Measurements from ENCODE around the gene PDE6H. TPM values are rescaled to one million over a fixed set of nuclear protein-coding genes. Genes with fewer than 3 reads are reported as not detected.

The PDE6H gene
- total RNA-seq, 1 experiment from 2014 or later = not detected

DNA sequence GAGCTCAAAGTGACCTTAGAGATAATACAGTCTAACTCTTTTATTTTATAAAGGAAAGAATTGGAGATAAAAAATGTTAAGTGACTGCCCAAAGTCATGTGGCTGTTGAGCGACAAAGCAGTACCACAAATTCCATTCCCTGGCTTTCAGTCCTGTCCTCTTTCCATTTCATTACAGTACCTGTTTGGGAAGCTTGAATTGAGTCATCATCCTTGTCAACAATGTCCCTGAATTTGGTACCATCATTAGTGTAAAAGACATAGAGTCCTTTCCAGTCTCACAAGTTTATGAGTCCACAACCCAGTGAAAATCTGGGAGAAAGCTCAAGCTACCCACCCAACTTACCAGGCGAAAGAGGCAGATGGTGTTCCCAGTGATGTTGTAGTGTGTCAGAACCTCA lies 38.3 kb upstream of the PDE6H start:
- H3K4me2 ChIP-seq (ENCODE audit: low read depth, low read length, poor library complexity, severe bottlenecking) = no peak overlapping the region
- H3K9me3 ChIP-seq (ENCODE audit: low read length) = no peaks in the 10 kb centered on the region
- H3K27me3 ChIP-seq (ENCODE audit: low read length) = no peaks in the 10 kb centered on the region
- H3K79me2 ChIP-seq (ENCODE audit: low read length) = no peaks in the 10 kb centered on the region
- no peaks in the 10 kb centered on the region for H3K9me2 ChIP-seq (replicated peaks; ENCODE audit: insufficient read depth, low read length)
- H3K4me3 ChIP-seq (ENCODE audit: low read length) = no peak overlapping the region
- no peak overlapping the region for H3K27ac ChIP-seq (ENCODE audit: low read length)
- no peaks in the 10 kb centered on the region for H4K20me1 ChIP-seq (ENCODE audit: insufficient read depth, low read depth, low read length)
- peaks cover 6% of the 10 kb centered on the region for H3K4me1 ChIP-seq (ENCODE audit: low read length)
- no peak overlapping the region for H3K9ac ChIP-seq (ENCODE audit: low read length)
- no peak for DNase-seq
- H2AFZ ChIP-seq (ENCODE audit: low read length) = no peak overlapping the region
- no peaks in the 10 kb centered on the region for H3K36me3 ChIP-seq (ENCODE audit: insufficient read depth, low read length)

DNA sequence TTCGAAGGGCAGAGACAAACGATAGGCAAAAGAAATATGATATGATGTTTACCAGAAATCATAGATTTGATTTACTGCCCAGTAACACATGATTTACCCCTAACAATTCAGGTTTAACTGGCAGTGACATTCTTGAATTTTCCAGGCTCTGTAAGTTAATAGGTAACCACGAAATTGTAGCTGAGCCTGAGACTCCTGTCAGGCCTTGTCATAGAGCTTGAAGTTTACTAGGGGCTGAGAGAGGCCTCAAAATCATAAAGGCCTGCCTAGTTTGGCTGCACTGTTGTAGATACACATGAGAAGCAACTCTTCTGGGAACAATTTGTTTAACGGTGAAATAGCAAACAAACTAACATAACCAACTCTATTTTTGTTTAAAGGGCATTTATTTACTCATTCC lies 37.8 kb upstream of the PDE6H start:
- H3K9me2 ChIP-seq (replicated peaks; ENCODE audit: insufficient read depth, low read length) = no peaks in the 10 kb centered on the region
- peaks cover 8% of the 10 kb centered on the region for H3K4me1 ChIP-seq (ENCODE audit: low read length)
- H4K20me1 ChIP-seq (ENCODE audit: insufficient read depth, low read depth, low read length) = no peaks in the 10 kb centered on the region
- no peaks in the 10 kb centered on the region for H3K79me2 ChIP-seq (ENCODE audit: low read length)
- no peak overlapping the region for H3K27ac ChIP-seq (ENCODE audit: low read length)
- no peak overlapping the region for H2AFZ ChIP-seq (ENCODE audit: low read length)
- H3K36me3 ChIP-seq (ENCODE audit: insufficient read depth, low read length) = no peaks in the 10 kb centered on the region
- no peaks in the 10 kb centered on the region for H3K9me3 ChIP-seq (ENCODE audit: low read length)
- H3K4me3 ChIP-seq (ENCODE audit: low read length) = no peak overlapping the region
- DNase-seq = no peak
- H3K4me2 ChIP-seq (ENCODE audit: low read depth, low read length, poor library complexity, severe bottlenecking) = no peak overlapping the region
- no peaks in the 10 kb centered on the region for H3K27me3 ChIP-seq (ENCODE audit: low read length)
- H3K9ac ChIP-seq (ENCODE audit: low read length) = no peak overlapping the region

DNA sequence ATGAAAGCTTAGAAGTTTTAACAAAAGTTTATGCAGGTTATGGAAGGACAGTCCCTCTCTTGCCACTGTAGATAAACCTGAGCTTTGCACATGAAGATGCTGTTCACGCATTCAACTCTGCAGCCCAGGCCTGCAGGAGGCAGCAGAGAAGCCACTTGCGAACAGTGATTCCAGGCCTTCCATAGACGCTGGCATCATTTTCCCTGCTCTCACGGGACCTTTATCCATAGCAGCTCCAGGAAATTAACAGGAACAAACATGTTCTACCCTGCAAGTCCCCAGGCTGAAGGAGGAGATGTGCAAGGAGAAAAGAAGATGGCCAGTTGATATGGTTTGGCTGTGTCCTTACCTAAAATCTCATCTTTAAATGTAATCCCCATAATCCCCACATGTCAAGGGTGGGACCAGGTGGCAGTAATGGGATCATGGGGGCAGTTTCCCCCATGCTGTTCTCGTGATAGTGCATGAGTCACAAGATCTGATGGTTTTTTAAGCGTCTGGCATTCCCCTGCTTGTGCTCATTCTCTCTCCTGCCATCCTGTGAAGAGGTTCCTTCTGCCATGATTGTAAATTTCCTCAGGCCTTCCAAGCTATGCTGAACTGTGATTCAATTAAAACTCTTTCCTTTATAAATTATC lies 36.5 kb upstream of the PDE6H start:
- no peaks in the 10 kb centered on the region for H3K36me3 ChIP-seq (ENCODE audit: insufficient read depth, low read length)
- H3K27ac ChIP-seq (ENCODE audit: low read length) = no peak overlapping the region

DNA sequence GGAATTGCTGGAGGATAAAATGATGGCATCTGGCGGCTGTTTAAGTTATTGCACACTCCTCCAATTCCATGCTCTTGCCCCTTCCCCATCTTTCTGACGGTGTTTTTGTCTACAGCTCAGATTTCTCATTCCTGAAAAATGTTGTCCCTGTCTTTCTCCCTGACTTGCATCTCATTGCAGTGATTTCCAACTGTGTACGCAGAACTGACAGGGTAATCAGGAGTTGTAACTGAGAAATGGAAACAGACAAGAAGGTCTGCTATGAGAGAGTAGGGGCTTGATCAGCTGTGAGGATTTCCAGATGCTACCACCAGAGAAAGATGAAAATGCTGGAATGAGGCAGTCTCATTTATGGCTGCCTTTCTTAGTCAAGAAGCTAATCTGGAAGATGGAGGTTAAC lies 35.8 kb upstream of the PDE6H start:
- Histone ChIP-seq H3K9ac (ENCODE audit: low read length) (no peak overlapping the region), H3K9me2 (replicated peaks; ENCODE audit: insufficient read depth, low read length) (no peaks in the 10 kb centered on the region), H2AFZ (ENCODE audit: low read length) (no peak overlapping the region), H3K36me3 (ENCODE audit: insufficient read depth, low read length) (peaks cover 7% of the 10 kb centered on the region), H4K20me1 (ENCODE audit: insufficient read depth, low read depth, low read length) (no peaks in the 10 kb centered on the region), H3K4me3 (ENCODE audit: low read length) (no peak overlapping the region), H3K9me3 (ENCODE audit: low read length) (no peaks in the 10 kb centered on the region), H3K27me3 (ENCODE audit: low read length) (no peaks in the 10 kb centered on the region), H3K79me2 (ENCODE audit: low read length) (no peaks in the 10 kb centered on the region), H3K27ac (ENCODE audit: low read length) (no peak overlapping the region), H3K4me2 (ENCODE audit: low read depth, low read length, poor library complexity, severe bottlenecking) (no peak overlapping the region), H3K4me1 (ENCODE audit: low read length) (peaks cover 8% of the 10 kb centered on the region)
- DNase-seq = no peak

More for the DNA sequence above, 36.5 kb upstream of the PDE6H start:
- Histone ChIP-seq H3K4me1 (ENCODE audit: low read length) (peaks cover 8% of the 10 kb centered on the region), H3K4me3 (ENCODE audit: low read length) (no peak overlapping the region), H3K79me2 (ENCODE audit: low read length) (no peaks in the 10 kb centered on the region), H2AFZ (ENCODE audit: low read length) (no peak overlapping the region), H3K27me3 (ENCODE audit: low read length) (no peaks in the 10 kb centered on the region), H3K9me2 (replicated peaks; ENCODE audit: insufficient read depth, low read length) (no peaks in the 10 kb centered on the region), H3K9ac (ENCODE audit: low read length) (no peak overlapping the region), H3K4me2 (ENCODE audit: low read depth, low read length, poor library complexity, severe bottlenecking) (no peak overlapping the region), H4K20me1 (ENCODE audit: insufficient read depth, low read depth, low read length) (no peaks in the 10 kb centered on the region), H3K9me3 (ENCODE audit: low read length) (no peaks in the 10 kb centered on the region)
- no peak for DNase-seq

DNA sequence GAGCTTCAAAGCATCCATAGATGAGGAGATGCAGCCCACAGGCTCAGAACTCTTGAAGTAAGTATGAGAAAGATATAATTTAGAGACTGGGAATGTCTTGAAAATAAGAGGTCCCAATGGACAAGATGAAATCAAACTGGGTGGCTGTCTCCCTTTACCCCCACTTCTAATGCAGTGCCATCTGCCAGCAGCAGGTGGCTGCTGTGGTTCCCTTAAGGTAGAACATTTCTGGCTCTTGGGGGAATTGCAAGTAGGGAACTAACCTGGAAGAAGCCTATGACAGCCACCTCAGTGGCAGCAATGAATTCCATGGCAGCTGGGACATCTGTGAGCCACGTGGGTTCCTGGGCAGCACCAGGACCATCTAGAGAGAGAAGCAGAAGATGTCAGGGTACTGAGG lies 35.2 kb upstream of the PDE6H start:
- H2AFZ ChIP-seq (ENCODE audit: low read length) = no peak overlapping the region
- no peaks in the 10 kb centered on the region for H3K27me3 ChIP-seq (ENCODE audit: low read length)
- DNase-seq = peak; percentile 60
- no peak overlapping the region for H3K9ac ChIP-seq (ENCODE audit: low read length)
- no peak overlapping the region for H3K27ac ChIP-seq (ENCODE audit: low read length)
- H3K4me3 ChIP-seq (ENCODE audit: low read length) = no peak overlapping the region
- H3K36me3 ChIP-seq (ENCODE audit: insufficient read depth, low read length) = peaks cover 13% of the 10 kb centered on the region
- H3K9me2 ChIP-seq (replicated peaks; ENCODE audit: insufficient read depth, low read length) = no peaks in the 10 kb centered on the region
- H3K79me2 ChIP-seq (ENCODE audit: low read length) = no peaks in the 10 kb centered on the region
- H3K4me1 ChIP-seq (ENCODE audit: low read length) = peaks cover 8% of the 10 kb centered on the region
- H3K9me3 ChIP-seq (ENCODE audit: low read length) = no peaks in the 10 kb centered on the region
- H3K4me2 ChIP-seq (ENCODE audit: low read depth, low read length, poor library complexity, severe bottlenecking) = no peak overlapping the region
- no peaks in the 10 kb centered on the region for H4K20me1 ChIP-seq (ENCODE audit: insufficient read depth, low read depth, low read length)

DNA sequence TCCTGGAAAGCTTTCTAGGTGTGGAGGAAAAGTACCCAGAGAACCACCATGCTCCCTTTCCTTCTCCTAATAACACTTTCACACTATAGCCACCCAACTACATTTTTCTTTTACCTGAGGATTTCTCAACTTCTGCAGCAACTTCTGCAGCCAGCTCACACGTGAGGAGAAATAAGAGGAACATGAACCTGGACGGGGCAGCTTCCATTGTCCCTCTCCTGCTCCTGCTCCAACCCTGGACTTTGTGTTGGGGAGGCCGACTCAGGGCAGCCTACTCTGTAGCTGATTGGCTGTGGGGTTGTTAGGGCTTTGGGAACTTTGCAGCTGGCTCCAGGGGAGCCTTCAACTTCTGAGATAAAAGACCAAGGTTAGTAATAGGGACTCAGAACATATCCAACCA lies 34.5 kb upstream of the PDE6H start, which contains the start of gene ERP27:
TSS of gene ERP27 (minus strand) at position 237 of the 400 bp plus-strand sequence. CDS start at position 208, 29 bp downstream.
- no peak within 1 kb of the TSS for H3K4me3 ChIP-seq (ENCODE audit: low read length)
- no peak within 1 kb of the TSS for H3K9ac ChIP-seq (ENCODE audit: low read length)
- no peaks in the 10 kb centered on the region for H3K9me3 ChIP-seq (ENCODE audit: low read length)
- H3K9me2 ChIP-seq (replicated peaks; ENCODE audit: insufficient read depth, low read length) = no peaks in the 10 kb centered on the region
- no peak within 1 kb of the TSS for H2AFZ ChIP-seq (ENCODE audit: low read length)
- H3K27ac ChIP-seq (ENCODE audit: low read length) = no peak within 1 kb of the TSS
- no peaks in the 10 kb centered on the region for H3K27me3 ChIP-seq (ENCODE audit: low read length)
- no peak within 1 kb of the TSS for H3K4me2 ChIP-seq (ENCODE audit: low read depth, low read length, poor library complexity, severe bottlenecking)
- peaks cover 16% of the 10 kb centered on the region for H3K36me3 ChIP-seq (ENCODE audit: insufficient read depth, low read length)
- peaks cover 8% of the 10 kb centered on the region for H3K4me1 ChIP-seq (ENCODE audit: low read length)
- no peaks in the 10 kb centered on the region for H3K79me2 ChIP-seq (ENCODE audit: low read length)
- no peaks in the 10 kb centered on the region for H4K20me1 ChIP-seq (ENCODE audit: insufficient read depth, low read depth, low read length)
- no peak for DNase-seq

DNA sequence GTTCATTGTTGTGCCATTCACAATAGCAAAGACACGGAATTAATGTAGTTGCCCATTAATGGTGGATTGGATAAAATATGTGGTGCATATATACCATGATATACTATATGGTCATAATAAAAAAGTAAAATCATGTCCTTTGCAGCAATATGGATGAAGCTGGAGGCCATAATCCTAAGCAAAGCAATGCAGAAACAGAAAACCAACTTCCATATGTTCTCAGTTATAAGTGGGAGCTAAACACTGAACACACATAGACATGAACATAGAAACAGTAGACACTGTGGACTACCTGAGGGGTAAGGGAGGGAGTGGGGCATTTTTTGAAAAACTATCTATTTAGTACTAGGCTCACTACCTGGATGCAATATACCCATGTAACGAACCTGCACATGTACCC lies 31.5 kb upstream of the PDE6H start:
- H3K4me1 ChIP-seq (ENCODE audit: low read length) = peaks cover 8% of the 10 kb centered on the region
- no peak overlapping the region for H3K9ac ChIP-seq (ENCODE audit: low read length)
- no peak overlapping the region for H3K4me3 ChIP-seq (ENCODE audit: low read length)
- no peak overlapping the region for H2AFZ ChIP-seq (ENCODE audit: low read length)
- H3K4me2 ChIP-seq (ENCODE audit: low read depth, low read length, poor library complexity, severe bottlenecking) = no peak overlapping the region
- H3K9me2 ChIP-seq (replicated peaks; ENCODE audit: insufficient read depth, low read length) = no peaks in the 10 kb centered on the region
- no peaks in the 10 kb centered on the region for H3K9me3 ChIP-seq (ENCODE audit: low read length)
- no peak for DNase-seq
- no peaks in the 10 kb centered on the region for H4K20me1 ChIP-seq (ENCODE audit: insufficient read depth, low read depth, low read length)
- H3K79me2 ChIP-seq (ENCODE audit: low read length) = no peaks in the 10 kb centered on the region
- H3K27ac ChIP-seq (ENCODE audit: low read length) = no peak overlapping the region
- H3K36me3 ChIP-seq (ENCODE audit: insufficient read depth, low read length) = peaks cover 40% of the 10 kb centered on the region
- no peaks in the 10 kb centered on the region for H3K27me3 ChIP-seq (ENCODE audit: low read length)

DNA sequence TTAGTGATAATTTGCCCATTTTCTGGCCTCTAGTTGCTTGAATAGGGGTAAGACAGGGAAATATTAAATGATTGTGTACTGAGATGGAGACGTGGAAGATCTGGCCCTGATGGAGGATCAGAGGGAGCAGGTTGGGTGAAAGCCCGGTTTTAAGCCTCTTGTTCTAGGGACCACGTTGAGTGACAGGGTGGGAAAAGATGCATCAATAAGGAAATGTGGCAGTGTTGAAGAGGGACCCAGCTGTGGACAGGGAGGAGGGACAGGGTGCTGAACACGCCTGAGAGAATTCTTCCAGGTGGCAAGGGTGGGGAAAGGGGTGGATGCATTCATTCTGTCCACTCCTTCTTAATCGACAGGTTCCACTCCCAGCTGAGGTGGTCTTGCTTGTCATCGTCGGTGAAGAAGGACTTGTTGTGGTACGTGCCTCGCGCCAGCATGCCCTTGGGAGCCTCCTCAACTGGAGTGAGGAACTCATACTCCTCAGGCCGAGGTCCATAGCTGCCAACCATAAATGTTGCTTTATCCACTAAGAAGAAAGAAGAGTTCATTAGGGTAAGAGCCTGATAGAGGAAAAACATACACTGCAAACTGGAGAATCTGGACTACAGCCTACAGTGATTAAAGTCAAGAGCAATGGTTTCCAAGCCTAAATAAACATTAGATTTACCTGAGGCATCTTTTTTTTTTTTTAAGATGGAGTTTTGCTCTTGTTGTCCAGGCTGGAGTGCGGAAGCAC lies 30.5 kb upstream of the PDE6H start:
- Histone ChIP-seq H3K9me2 (replicated peaks; ENCODE audit: insufficient read depth, low read length) (no peaks in the 10 kb centered on the region), H3K27ac (ENCODE audit: low read length) (no peak overlapping the region), H3K4me2 (ENCODE audit: low read depth, low read length, poor library complexity, severe bottlenecking) (no peak overlapping the region), H2AFZ (ENCODE audit: low read length) (no peak overlapping the region), H3K4me1 (ENCODE audit: low read length) (peaks cover 8% of the 10 kb centered on the region), H3K9me3 (ENCODE audit: low read length) (no peaks in the 10 kb centered on the region), H3K79me2 (ENCODE audit: low read length) (peaks cover 2% of the 10 kb centered on the region; the same call in 1 of the 2 replicates), H3K4me3 (ENCODE audit: low read length) (no peak overlapping the region), H4K20me1 (ENCODE audit: insufficient read depth, low read depth, low read length) (no peaks in the 10 kb centered on the region), H3K36me3 (ENCODE audit: insufficient read depth, low read length) (peaks cover 50% of the 10 kb centered on the region), H3K9ac (ENCODE audit: low read length) (no peak overlapping the region), H3K27me3 (ENCODE audit: low read length) (no peaks in the 10 kb centered on the region)
- no peak for DNase-seq
